Muscle of back (tissue), 11 donors: ENCODE data around the gene BOD1. TPM values are rescaled to one million over a fixed set of nuclear protein-coding genes. Genes with fewer than 3 reads are reported as not detected.
"Not testable (repeated sequence)": the region's sequence is repeated elsewhere in the genome, so short reads cannot be mapped to it uniquely, and the experiment has no call there.

Experiments used
- DNase-seq, 3 donors: peaks; one replicate each; pipeline versions ENCODE4 v3.0.0 to v3.0.0-alpha.2; 2013
- polyA plus RNA-seq, 10 donors: library from polyadenylated mRNA; unstranded; fragments of 120-200 nt; gene quantifications; one replicate each; pipeline ENCODE4 v1.2.1, GENCODE V29; 2013; ENCODE audit not compliant: insufficient read length in 10 of 10

BOD1 gene
- polyA plus RNA-seq, 10 donors: 71.5 to 90.8 (median 80.8) TPM

GRCh38 chr5:173620784-173621183 is 4.3 kb upstream of the BOD1 start:
- no peak for DNase-seq

DNA sequence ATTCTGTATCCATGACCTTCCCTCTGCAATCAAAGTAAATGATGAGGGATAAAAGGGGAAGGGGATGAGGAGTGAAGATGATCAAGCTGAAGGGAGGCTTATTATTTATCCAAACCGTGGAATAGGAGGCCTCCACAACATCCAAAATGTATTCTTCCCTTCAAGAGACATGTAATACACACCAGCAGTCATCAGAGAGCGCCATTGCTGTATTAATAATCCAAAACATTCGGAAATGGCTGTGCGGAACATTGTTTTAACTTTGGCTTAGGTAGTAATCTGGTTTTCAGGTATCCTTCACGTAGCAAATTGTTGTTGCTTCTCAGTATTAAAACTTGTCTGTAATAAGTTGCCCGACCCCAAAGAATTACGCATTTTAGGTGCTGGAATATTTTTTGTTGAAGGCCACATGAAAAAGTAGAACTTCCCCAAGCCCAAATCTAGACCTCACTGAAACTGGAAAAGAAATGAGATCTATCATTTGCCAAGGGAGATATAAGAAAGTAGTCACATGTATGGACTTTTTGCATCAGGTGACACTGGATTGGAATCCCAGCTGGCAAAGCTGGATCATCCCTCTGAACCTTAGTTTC is 2.6 kb upstream of the BOD1 start:
- DNase-seq: peak; percentile 47 to 75 (median 48)

DNA sequence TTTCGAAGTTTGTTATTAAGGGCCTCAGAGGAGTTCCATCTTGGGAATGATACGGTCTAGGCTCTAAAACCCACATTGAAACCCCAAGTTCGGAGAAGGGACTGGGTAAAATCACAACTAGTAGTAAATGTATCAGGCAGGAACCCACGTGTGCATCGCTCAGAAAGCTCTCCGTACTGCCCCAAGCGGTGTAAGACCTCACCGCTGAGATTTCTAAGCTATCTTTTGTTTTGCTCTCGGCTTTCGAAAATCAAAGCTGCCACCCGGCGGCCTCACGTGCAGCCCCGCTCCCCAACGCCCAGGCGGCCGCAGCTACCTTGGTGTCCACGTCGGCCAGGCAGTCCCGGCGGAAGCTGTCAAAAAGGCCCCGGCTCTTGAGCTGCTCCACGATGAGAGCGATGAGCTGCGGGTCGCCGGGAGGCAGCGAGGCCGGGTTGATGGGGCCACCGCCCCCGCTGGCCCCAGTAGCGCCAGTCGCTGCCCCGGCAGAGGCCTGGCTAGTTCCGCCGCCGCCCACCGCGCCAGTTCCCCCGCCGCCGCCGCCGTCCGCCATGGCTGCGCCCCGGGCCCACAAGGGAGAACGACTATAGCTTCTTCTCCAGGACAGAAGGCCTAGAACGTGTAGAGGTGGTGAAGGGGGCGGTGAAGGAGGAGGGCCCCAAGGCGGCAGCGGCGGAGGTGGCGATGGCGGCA is 420 bp downstream of the BOD1 start:
- DNase-seq: peak; percentile 56 to 90 (median 74)

- no peak for DNase-seq
Observed at GRCh38 chr5:173614591-173614990, 1.9 kb downstream of the BOD1 start.

DNA sequence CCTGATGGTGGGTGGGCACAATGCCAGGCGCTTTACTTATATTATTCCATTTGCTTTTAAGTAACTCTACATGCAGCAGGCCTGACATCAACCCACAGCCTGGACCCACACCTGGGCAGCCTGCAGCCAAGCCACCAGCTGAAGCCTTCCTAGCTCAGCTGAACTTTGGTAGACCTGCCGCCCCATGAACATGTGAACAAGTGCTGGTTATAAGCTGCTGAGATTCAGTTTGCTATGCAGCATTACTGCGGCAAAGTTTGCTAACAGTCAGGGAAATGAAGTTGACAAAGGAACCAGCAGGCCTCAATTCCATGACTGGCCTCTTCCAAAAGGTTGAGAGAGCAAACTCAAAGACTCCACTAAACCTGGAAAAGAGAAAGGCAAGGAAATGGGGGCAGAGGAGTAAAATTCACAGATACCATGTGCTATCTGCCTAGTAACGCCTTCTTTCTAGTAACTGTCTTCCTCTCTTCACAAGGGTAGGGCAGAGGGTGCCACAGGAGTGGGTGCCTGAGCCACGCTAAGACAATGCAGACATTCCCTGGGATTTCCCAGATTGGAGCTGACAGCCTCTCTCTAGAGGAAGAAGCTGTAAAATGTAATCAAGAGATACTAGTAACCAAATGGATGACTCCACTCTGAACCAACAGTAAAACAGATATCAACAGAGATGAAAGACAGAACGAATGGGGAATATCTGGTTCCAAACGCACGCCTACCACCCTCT is 2.9 kb downstream of the BOD1 start:
- no peak for DNase-seq

DNA sequence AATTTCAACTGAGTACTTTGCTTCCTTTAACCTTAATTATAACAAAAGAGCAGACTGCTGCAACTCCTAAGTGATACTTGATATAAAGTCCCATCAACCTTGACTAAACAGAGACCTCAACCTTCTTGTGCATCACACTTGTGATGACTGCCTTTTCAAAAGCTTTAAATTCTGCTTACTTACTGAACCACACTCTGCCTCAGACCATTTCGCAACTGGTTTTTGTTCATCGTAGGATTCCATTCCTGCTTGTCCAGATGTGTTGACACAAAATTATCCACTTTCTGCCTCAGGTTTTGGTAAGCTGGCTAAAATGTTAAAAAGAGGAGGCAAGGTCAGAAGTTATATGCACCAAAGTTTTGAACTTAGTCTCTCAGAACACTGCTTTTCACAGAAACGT is 3.5 kb downstream of the BOD1 start:
- DNase-seq: no peak

DNA sequence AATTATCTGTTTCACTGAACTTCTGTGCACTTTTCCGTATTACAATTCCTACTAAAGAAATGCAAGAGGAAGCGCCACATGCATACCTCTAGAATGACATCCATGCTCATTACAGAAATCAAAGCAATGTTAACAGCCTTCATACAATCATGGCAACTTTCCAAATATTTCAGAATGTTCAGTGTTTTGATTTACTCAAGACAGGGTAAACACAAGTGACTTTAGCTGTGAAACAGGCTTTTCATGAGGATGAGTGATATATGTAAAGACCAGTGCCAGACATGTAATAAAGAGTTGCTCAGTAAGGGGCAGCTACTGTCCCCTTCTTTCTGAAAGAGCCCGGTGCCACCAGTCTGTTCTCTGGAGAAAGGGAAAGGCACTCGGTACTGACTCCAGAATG is 4.7 kb downstream of the BOD1 start:
- DNase-seq: no peak

- no peak for DNase-seq
Observed at GRCh38 chr5:173604141-173604540, 12.3 kb downstream of the BOD1 start.

DNA sequence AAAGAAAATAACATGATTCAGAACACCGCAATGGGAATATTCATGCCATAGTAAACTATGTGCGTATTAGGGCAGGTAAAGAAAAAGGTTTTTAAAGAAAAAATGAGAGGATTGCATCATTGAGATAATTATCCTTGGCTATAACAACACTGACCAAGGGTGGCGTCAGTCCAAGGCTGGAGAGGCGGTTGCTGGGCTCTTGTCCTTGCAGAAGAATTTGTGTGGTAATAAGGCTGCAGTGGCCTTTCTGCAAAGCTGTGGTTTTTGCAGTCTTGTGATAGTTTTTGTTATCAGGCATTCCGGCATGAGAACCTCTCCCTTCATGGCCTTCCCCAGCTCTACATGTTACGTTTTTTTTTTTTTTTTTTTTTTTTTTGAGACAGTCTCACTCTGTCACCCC is 14.0 kb downstream of the BOD1 start:
- DNase-seq: no peak

DNA sequence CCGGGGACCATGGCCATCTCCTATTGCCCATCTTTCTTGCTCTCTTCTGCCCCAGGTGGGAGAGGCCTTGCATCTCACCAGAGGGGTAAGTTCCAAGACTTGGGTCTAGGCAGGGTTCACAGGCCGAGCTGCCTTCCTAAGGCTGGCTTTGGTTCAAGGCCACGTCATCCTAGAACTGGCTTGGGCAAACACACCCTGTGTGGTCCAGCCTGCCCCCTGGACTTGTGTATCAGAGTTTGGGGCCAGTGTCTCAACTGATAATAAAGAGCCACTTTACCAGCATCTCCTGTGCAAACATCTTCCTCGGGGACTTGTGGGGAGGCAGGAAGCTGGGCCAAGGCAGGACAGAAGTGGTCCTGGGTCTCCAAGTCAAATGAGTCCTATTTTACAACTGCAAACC is 17.8 kb downstream of the BOD1 start:
- DNase-seq: no peak

- no peak for DNase-seq
Observed at GRCh38 chr5:173597304-173597703, 19.1 kb downstream of the BOD1 start.

DNA sequence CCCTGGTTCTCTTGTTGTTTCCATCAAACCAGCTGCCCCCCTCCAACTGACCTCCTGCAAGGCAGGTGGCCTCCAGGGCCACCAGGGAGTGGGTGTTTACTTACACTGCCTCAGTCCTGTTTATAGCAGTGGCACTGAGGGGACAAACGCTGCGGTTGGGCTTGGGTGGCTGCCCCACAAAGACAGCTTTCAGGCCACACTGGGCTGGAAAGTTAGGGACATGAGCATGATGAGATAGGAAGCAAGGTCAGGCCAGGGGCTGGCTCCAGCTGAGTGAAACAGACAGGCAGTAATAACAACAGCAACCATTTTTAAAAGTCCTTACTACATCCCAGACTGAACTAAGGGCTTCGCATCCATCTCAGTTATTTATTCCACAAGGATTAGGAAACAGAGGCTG is 20.6 kb downstream of the BOD1 start:
- no peak for DNase-seq

- no peak for DNase-seq
Observed at GRCh38 chr5:173594061-173594460, 22.4 kb downstream of the BOD1 start.

DNA sequence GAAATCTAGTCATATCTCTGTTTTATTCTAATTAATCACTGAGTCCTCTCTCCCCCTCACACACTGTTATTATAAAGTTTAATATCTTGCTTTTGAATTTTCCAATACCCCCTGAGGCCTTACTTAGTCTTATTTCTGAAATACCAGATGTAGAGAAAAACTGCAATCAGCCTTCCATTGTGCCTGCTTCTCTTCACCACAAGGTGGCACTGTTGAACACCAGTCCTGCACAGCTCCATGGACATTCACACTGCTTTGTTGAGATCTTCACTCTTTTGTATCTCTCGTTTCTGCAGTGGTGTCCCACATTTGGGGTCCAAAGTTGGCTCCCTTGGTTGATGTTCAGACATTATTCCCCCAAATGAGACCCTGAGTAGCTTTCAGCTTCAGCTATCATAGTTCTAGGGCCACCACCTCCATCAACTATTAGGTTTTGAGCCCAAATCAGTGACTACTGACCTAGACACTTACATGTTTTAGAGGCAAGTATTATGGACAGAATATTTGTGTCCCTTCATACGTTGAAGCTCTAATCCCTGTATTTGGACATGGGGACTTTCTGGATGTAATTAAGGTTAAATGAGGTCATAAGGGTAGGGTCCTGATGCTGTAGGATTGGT is 24.3 kb downstream of the BOD1 start:
- no peak for DNase-seq

- peak in 1 of 3 donors; percentile 56 for DNase-seq
Observed at GRCh38 chr5:173591056-173591514, 25.4 kb downstream of the BOD1 start.

DNA sequence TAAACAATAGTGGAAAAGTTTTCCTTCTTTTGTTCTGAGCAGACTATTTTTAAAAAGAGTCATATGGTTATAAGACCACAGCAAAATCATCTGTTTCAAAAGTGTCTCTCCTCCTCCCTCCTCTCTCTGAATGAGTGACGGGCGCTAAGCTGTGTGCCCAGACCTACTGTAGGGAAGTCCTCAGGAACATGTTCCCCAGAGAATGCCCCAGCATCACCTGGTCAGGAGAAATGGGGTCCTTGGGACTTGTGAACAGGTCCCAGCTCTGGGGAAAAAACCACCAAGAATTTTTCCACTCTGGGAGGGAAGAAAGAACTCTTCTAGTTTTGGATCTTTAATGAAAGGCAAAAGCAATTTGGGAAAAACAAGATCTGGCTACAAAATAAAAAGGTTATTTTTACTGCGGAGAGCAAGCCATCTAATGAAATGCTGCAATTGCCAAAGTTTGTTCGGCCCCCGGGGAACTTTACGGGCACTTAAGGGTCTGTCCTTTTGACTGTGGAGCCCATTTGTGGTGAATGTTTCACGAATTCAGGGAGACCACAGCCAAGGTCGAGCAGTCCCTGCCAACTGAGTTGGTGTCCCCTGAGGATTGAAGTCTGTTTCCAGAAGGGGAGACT is 25.9 kb downstream of the BOD1 start:
- DNase-seq: peak in 1 of 3 donors; percentile 22

GRCh38 chr5:173586133-173586532 is 30.3 kb downstream of the BOD1 start:
- DNase-seq: not testable (repeated sequence)

GRCh38 chr5:173583346-173583745 is 33.1 kb downstream of the BOD1 start:
- peak in 2 of 3 donors; percentile 41 to 73 for DNase-seq

- DNase-seq: peak in 2 of 3 donors; percentile 48 to 84
Observed at GRCh38 chr5:173582216-173583111, 34.0 kb downstream of the BOD1 start.

GRCh38 chr5:173581408-173582215 is 34.8 kb downstream of the BOD1 start:
- DNase-seq: peak in 1 of 3 donors; percentile 44
